GM12878 (cell line): Measurements from ENCODE around the gene TIMM10. TPM values are rescaled to one million over a fixed set of nuclear protein-coding genes. Genes with fewer than 3 reads are reported as not detected.

ENCODE experiments used
- ATAC-seq: fragments of 200-7000 bp; cut with Tn5 transposase; 3 replicates; pipeline ENCODE4 v1.9.1; 2020; ENCODE audit warnings: mild to moderate bottlenecking, moderate library complexity
- BruUV-seq: library from RNA; stranded (reverse); fragments of 400-500 nt; replicated peaks from 2 replicates; lab custom pipeline; 2021; lab: Mats Ljungman, UMichigan
- CTCF ChIA-PET: fragments of 300-600 bp; sonication (Branson Sonifier 250); formaldehyde crosslinking; extraction: SDS; loops from one replicate; lab custom pipeline; 2021; ENCODE audit warnings: inconsistent platforms; lab: Yijun Ruan, JAX
- POLR2A ChIA-PET: fragments of 350-600 bp; formaldehyde crosslinking; extraction: SDS; loops from one replicate; lab custom pipeline; 2021; ENCODE audit warnings: inconsistent platforms; lab: Charles Lee
- RAD21 ChIA-PET: fragments of 300-600 bp; sonication (Branson Sonifier 250); formaldehyde crosslinking; loops from one replicate; lab custom pipeline; 2023; ENCODE audit warnings: antibody characterized with exemption; ENCODE audit not compliant: unreplicated experiment; lab: Charles Lee
- SMC1A ChIA-PET: fragments of 300-600 bp; sonication (Branson Sonifier 250); formaldehyde crosslinking; loops from one replicate; lab custom pipeline; 2023; ENCODE audit not compliant: unreplicated experiment, uncharacterized antibody; lab: Charles Lee
- DNase-seq: peaks from one replicate; pipeline ENCODE4 v3.0.0-alpha.2; 2011; ENCODE audit warnings: low read depth, low spot score
- FAIRE-seq: peaks from 3 replicates; lab custom pipeline; 2011; peaks lifted over from hg19 to GRCh38; lab: Jason Lieb, UNC
- H2AFZ ChIP-seq: 2 replicates; pipeline ENCODE4 v1.6.0; 2011; ENCODE audit warnings: low read depth, low read length, control low read depth; ENCODE audit not compliant: control insufficient read depth
- H3K27ac ChIP-seq: 2 replicates; pipeline ENCODE4 v1.5.1; 2011; ENCODE audit warnings: control low read depth; ENCODE audit not compliant: control insufficient read depth, insufficient read depth
- H3K27me3 ChIP-seq, 2 experiments: replicated peaks in 1 of 2; 2 replicates each; pipeline versions ENCODE4 v1.6.0 to v1.6.1; 2011; ENCODE audit warnings: low read length in 1 of 2; ENCODE audit not compliant: control insufficient read depth in 2 of 2, insufficient read depth in 2 of 2
- H3K36me3 ChIP-seq, 2 experiments: 2 replicates each; pipeline ENCODE4 v1.5.1; 2011; ENCODE audit warnings: low read length in 1 of 2; ENCODE audit not compliant: control insufficient read depth in 2 of 2, insufficient read depth in 2 of 2
- H3K4me1 ChIP-seq: 2 replicates; pipeline ENCODE4 v1.6.1; 2011; ENCODE audit warnings: mild to moderate bottlenecking, low read length, moderate library complexity, mixed read lengths; ENCODE audit not compliant: control insufficient read depth, insufficient read depth
- H3K4me2 ChIP-seq: 2 replicates; pipeline ENCODE4 v1.6.0; 2011; ENCODE audit warnings: control low read depth; ENCODE audit not compliant: control insufficient read depth, insufficient read depth
- H3K4me3 ChIP-seq: fragments of 200-600 bp; sonication (generic); 2 replicates; pipeline ENCODE4 v1.5.1; 2016
- H3K79me2 ChIP-seq: 2 replicates; pipeline ENCODE4 v1.6.0; 2011; ENCODE audit warnings: low read length; ENCODE audit not compliant: control insufficient read depth, insufficient read depth
- H3K9ac ChIP-seq: 2 replicates; pipeline ENCODE4 v1.8.0; 2011; ENCODE audit warnings: low read length, control low read depth, mixed read lengths; ENCODE audit not compliant: control insufficient read depth, insufficient read depth
- H3K9me3 ChIP-seq: replicated peaks from 3 replicates; pipeline ENCODE4 v1.5.1; 2011; ENCODE audit warnings: mild to moderate bottlenecking, low read length; ENCODE audit not compliant: control insufficient read depth, insufficient read depth
- H4K20me1 ChIP-seq: 2 replicates; pipeline ENCODE4 v1.6.0; 2011; ENCODE audit not compliant: control insufficient read depth, insufficient read depth
- CHD4 ChIP-seq: fragments of 200-600 bp; sonication (generic); IDR thresholded peaks from 2 replicates; pipeline ENCODE4 v1.6.1; 2016; ENCODE audit warnings: mild to moderate bottlenecking
- EGR1 ChIP-seq, 2 experiments: IDR thresholded peaks; 1 replicate in 1 of 2; 2 replicates in 1 of 2; pipeline ENCODE4 v1.6.1; 2011 to 2012; ENCODE audit warnings: low read depth in 2 of 2, low read length in 2 of 2, borderline replicate concordance in 1 of 2, mild to moderate bottlenecking in 1 of 2, moderate library complexity in 1 of 2
- FOXK2 ChIP-seq: fragments of 450-650 bp; IDR thresholded peaks from 2 replicates; pipeline ENCODE4 v1.6.1; 2017; ENCODE audit warnings: mild to moderate bottlenecking, moderate library complexity
- IRF4 ChIP-seq: IDR thresholded peaks from 2 replicates; pipeline ENCODE4 v1.6.1; 2011; ENCODE audit warnings: low read depth, low read length
- MEF2B ChIP-seq: fragments of 450-650 bp; IDR thresholded peaks from 2 replicates; pipeline ENCODE4 v1.6.1; 2018; ENCODE audit warnings: mild to moderate bottlenecking, moderate library complexity; ENCODE audit not compliant: partially characterized antibody, poor library complexity, severe bottlenecking
- NBN ChIP-seq: fragments of 450-650 bp; IDR thresholded peaks from 2 replicates; pipeline ENCODE4 v1.6.1; 2016
- PAX8 ChIP-seq: fragments of 450-650 bp; IDR thresholded peaks from 2 replicates; pipeline ENCODE4 v1.6.1; 2017; ENCODE audit warnings: mild to moderate bottlenecking, moderate library complexity
- PML ChIP-seq: IDR thresholded peaks from 2 replicates; pipeline ENCODE4 v1.6.1; 2012; ENCODE audit warnings: low read length, inconsistent platforms
- SMAD5 ChIP-seq: IDR thresholded peaks from 2 replicates; pipeline ENCODE4 v1.6.1; 2016; ENCODE audit warnings: antibody characterized with exemption, low read depth
- STAT1 ChIP-seq: fragments of 450-650 bp; conservative IDR thresholded peaks from 2 replicates; pipeline ENCODE4 v1.6.1; 2014; ENCODE audit warnings: antibody characterized with exemption, mild to moderate bottlenecking
- SUPT20H ChIP-seq: IDR thresholded peaks from 2 replicates; pipeline ENCODE4 v1.6.1; 2011; ENCODE audit warnings: low read depth, mild to moderate bottlenecking, low read length, moderate library complexity, borderline replicate concordance; ENCODE audit not compliant: control insufficient read depth
- TCF3 ChIP-seq: IDR thresholded peaks from 2 replicates; pipeline ENCODE4 v1.6.1; 2012; ENCODE audit warnings: low read depth, mild to moderate bottlenecking, low read length, borderline replicate concordance; ENCODE audit not compliant: insufficient read depth
- TCF7 ChIP-seq: IDR thresholded peaks from 2 replicates; pipeline ENCODE4 v1.6.1; 2014; ENCODE audit warnings: antibody characterized with exemption, borderline replicate concordance
- ZNF24 ChIP-seq: fragments of 450-650 bp; IDR thresholded peaks from 2 replicates; pipeline ENCODE4 v1.6.1; 2017; ENCODE audit warnings: antibody characterized with exemption, mild to moderate bottlenecking
- ZNF622 ChIP-seq: fragments of 450-650 bp; IDR thresholded peaks from 2 replicates; pipeline ENCODE4 v1.6.1; 2017; ENCODE audit warnings: mild to moderate bottlenecking, inconsistent platforms
- WGBS: methylation state at CpG from one replicate; pipeline ENCODE4 v1.1.6; 2016; ENCODE audit warnings: low lambda C conversion rate; ENCODE audit not compliant: insufficient replicate concordance, insufficient coverage; ENCODE audit errors: missing lambda C conversion rate; 5-methylcytosine and 5-hydroxymethylcytosine counted together
- in situ Hi-C: fragments of 300-500 bp; cut with MboI; formaldehyde crosslinking; loops from 9 replicates; pipeline ENCODE4 v1.14.3; 2018; ENCODE audit warnings: mixed read lengths
- intact Hi-C: fragments of 100-400 bp; cut with micrococcal nuclease; formaldehyde crosslinking; loops from one replicate; pipeline ENCODE4 v1.14.2; 2022; ENCODE audit not compliant: unreplicated experiment
- polyA plus RNA-seq, 11 experiments: library from polyadenylated mRNA; depleted of rRNA in 4 of 11; unstranded in 6 of 11; stranded (reverse) in 5 of 11; fragments of >200 nt; fragmentation: Nextera tagmentation in 4 of 11; fragmentation: Illumina TruSeq in 1 of 11; extraction: Ambion mirVana in 4 of 11; extraction: Trizol in 1 of 11; gene quantifications; 1 replicate in 1 of 11; 2 replicates in 10 of 11; pipeline versions ENCODE4 v1.2.1 to v1.2.3, GENCODE V29; 2011 to 2016; ENCODE audit warnings: inconsistent platforms in 2 of 11, missing spikeins in 2 of 11, low read depth in 1 of 11
- total RNA-seq, 4 experiments: library from RNA; depleted of rRNA in 3 of 4; stranded (reverse); fragments of >200 nt in 3 of 4; fragmentation: Illumina TruSeq in 1 of 4; extraction: Trizol in 1 of 4; gene quantifications; 2 replicates each; pipeline versions ENCODE4 v1.2.1 to v1.2.3, GENCODE V29; 2013 to 2021

TIMM10 gene
- total and polyA plus RNA-seq, 10 of the 15 experiments (the other 5 are each of a cell fraction or from before 2014, with no cell fraction given), result 148 to 898 (median 206) TPM

- Histone ChIP-seq H3K9ac (no peak overlapping the region), H3K36me3 (no peaks in the 10 kb centered on the region), H4K20me1 (no peaks in the 10 kb centered on the region), H3K79me2 (no peaks in the 10 kb centered on the region), H3K4me1 (no peaks in the 10 kb centered on the region), H3K4me3 (no peak overlapping the region), H3K9me3 (no peaks in the 10 kb centered on the region), H2AFZ (no peak overlapping the region), H3K4me2 (no peak overlapping the region), H3K27me3 (peaks cover 0 to 1% of the 10 kb centered on the region in 2 experiments; a peak in 1 of 4 replicates), H3K27ac (no peak overlapping the region)
- no peak for FAIRE-seq
- ChIA-PET RAD21 (interaction anchor here (1.1 kb wide), 1 partner anchor 67 kb away, joined by 3 read pairs; no protein-coding TSS in a partner anchor), CTCF (interaction anchor here (1.6 to 9.2 kb wide), 2 partner anchors 69 to 81 kb away, joined by 7 to 319 read pairs; no protein-coding TSS in a partner anchor), SMC1A (no interaction called here), POLR2A (no interaction called here)
- no peak for DNase-seq
- 20% methylated on average over 4 of the region's 4 CpGs for WGBS
- TF ChIP-seq CHD4 (no peak), FOXK2 (no peak), STAT1 (no peak), MEF2B (no peak), ZNF24 (no peak), PML (no peak), SUPT20H (no peak), NBN (no peak)
- intact Hi-C loops, result no loop called here
- in situ Hi-C loops, result no loop called here
- ATAC-seq, result no peak
- no TSS peak for BruUV-seq
These were observed 43.5 kb upstream of the TIMM10 start for GRCh38 chr11:57574061-57574460.

- H3K9me3 ChIP-seq, result no peaks in the 10 kb centered on the region
- intact Hi-C loops (no loop called here), in situ Hi-C loops (no loop called here)
- no peak for TF ChIP-seq TCF7
- no peak for TF ChIP-seq NBN
- no peak for TF ChIP-seq TCF3
- no peak for TF ChIP-seq SMAD5
- TF ChIP-seq PAX8, result no peak
- TF ChIP-seq FOXK2, result no peak
- TF ChIP-seq EGR1 (IDR thresholded peaks at IDR 0.05; ENCODE audit: borderline replicate concordance in 1 of 2, low read depth in 2 of 2, low read length in 2 of 2), result no peak
- TF ChIP-seq IRF4, result no peak
- no peak for TF ChIP-seq ZNF622
- H3K27me3 ChIP-seq, result no peaks in the 10 kb centered on the region
- ChIA-PET SMC1A (interaction anchor here (0.7 to 3.2 kb wide), 3 partner anchors 69 to 169 kb away, joined by 3 to 19 read pairs (median 5); no protein-coding TSS in a partner anchor), POLR2A (interaction anchor here (1.7 kb wide), 1 partner anchor 69 kb away, joined by 7 read pairs; no protein-coding TSS in a partner anchor), RAD21 (interaction anchor here (0.9 to 2.3 kb wide), 3 partner anchors 69 to 229 kb away, joined by 3 to 7 read pairs (median 7); no protein-coding TSS in a partner anchor), CTCF (interaction anchor here (0.7 to 9.2 kb wide), 6 partner anchors 12 to 220 kb away, joined by 3 to 319 read pairs (median 3); no protein-coding TSS in a partner anchor)
- H3K79me2 ChIP-seq, result peaks cover 9% of the 10 kb centered on the region
- no peak overlapping the region for H3K27ac ChIP-seq
- H3K4me1 ChIP-seq, result no peaks in the 10 kb centered on the region
- FAIRE-seq (no peak), ATAC-seq (no peak), DNase-seq (no peak)
- BruUV-seq, result no TSS peak
- H3K9ac ChIP-seq, result no peak overlapping the region
- no peaks in the 10 kb centered on the region for H3K36me3 ChIP-seq
- 0% methylated on average over 2 of the region's 2 CpGs for WGBS
- H2AFZ ChIP-seq, result no peak overlapping the region
- no peak overlapping the region for H3K4me3 ChIP-seq
- H4K20me1 ChIP-seq, result no peaks in the 10 kb centered on the region
- H3K4me2 ChIP-seq, result no peak overlapping the region
These were observed 41.1 kb upstream of the TIMM10 start for GRCh38 chr11:57571606-57572005.
